A549 (cell line): ENCODE results near the gene SLC10A3. TPM values are rescaled to one million over a fixed set of nuclear protein-coding genes. Genes with fewer than 3 reads are reported as not detected.

Source experiments
- ATAC-seq, 2 experiments: fragments of 200-7000 bp in 1 of 2; fragments of >200 bp in 1 of 2; cut with Nextera tagmentation in 1 of 2; cut with Tn5 transposase in 1 of 2; 3 replicates each; pipeline versions ENCODE4 v1.8.0 to v1.9.1; 2018 to 2020; ENCODE audit warnings: mild to moderate bottlenecking in 1 of 2, moderate library complexity in 1 of 2
- CTCF ChIA-PET: fragments of 300-600 bp; sonication (Branson Sonifier 250); formaldehyde crosslinking; extraction: SDS; loops from one replicate; lab custom pipeline; 2021; ENCODE audit warnings: antibody characterized with exemption, inconsistent platforms; lab: Yijun Ruan, JAX
- POLR2A ChIA-PET: fragments of 350-600 bp; formaldehyde crosslinking; extraction: SDS; loops from one replicate; lab custom pipeline; 2021; ENCODE audit warnings: antibody characterized with exemption, inconsistent platforms; lab: Yijun Ruan, JAX
- DNase-seq, 2 experiments: peaks; one replicate each; pipeline versions ENCODE4 v3.0.0 to v3.0.0-alpha.2; 2011 to 2016; ENCODE audit warnings: low read depth in 1 of 2, low spot score in 1 of 2
- FAIRE-seq: peaks from 2 replicates; lab custom pipeline; 2011; peaks lifted over from hg19 to GRCh38; lab: Jason Lieb, UNC
- H3K27ac ChIP-seq, 2 experiments: fragments of >200 bp; sonication (Bioruptor Twin); formaldehyde crosslinking; 3 replicates each; pipeline ENCODE4 v1.5.1; 2016 to 2017
- H3K4me1 ChIP-seq: fragments of >200 bp; sonication (Bioruptor Twin); formaldehyde crosslinking; 3 replicates; pipeline ENCODE4 v1.6.1; 2016
- H3K4me2 ChIP-seq: fragments of >200 bp; sonication (Bioruptor Twin); formaldehyde crosslinking; 3 replicates; pipeline ENCODE4 v1.6.1; 2016
- H3K4me3 ChIP-seq: fragments of >200 bp; sonication (Bioruptor Twin); formaldehyde crosslinking; 3 replicates; pipeline ENCODE4 v1.5.1; 2016
- H3K9me3 ChIP-seq: fragments of >200 bp; sonication (Bioruptor Twin); formaldehyde crosslinking; 3 replicates; pipeline ENCODE4 v1.6.1; 2016
- CBX2 ChIP-seq: fragments of 200-600 bp; sonication (generic); IDR thresholded peaks from 2 replicates; pipeline ENCODE4 v1.6.1; 2016; ENCODE audit warnings: low read depth, mild to moderate bottlenecking, borderline replicate concordance
- CBX8 ChIP-seq: fragments of 200-600 bp; sonication (generic); IDR thresholded peaks from 2 replicates; pipeline ENCODE4 v1.6.1; 2016
- EHMT2 ChIP-seq: fragments of 200-600 bp; sonication (generic); IDR thresholded peaks from 2 replicates; pipeline ENCODE4 v1.6.1; 2016; ENCODE audit warnings: antibody characterized with exemption, low read depth, mild to moderate bottlenecking, moderate library complexity
- ELK1 ChIP-seq: fragments of 150-350 bp; IDR thresholded peaks from 2 replicates; pipeline ENCODE4 v1.6.1; 2014; ENCODE audit warnings: low read depth, mild to moderate bottlenecking, low read length
- FOSL2 ChIP-seq, 2 experiments: fragments of 450-650 bp in 1 of 2; fragments of >200 bp in 1 of 2; sonication (Bioruptor Twin) in 1 of 2; formaldehyde crosslinking; IDR thresholded peaks; 2 replicates each; pipeline versions ENCODE4 v1.5.0 to v1.6.1; 2016 to 2020; ENCODE audit warnings: mild to moderate bottlenecking in 1 of 2, moderate library complexity in 1 of 2
- GATA3 ChIP-seq: IDR thresholded peaks from 2 replicates; pipeline ENCODE4 v1.6.1; 2012; ENCODE audit warnings: borderline replicate concordance
- HDAC2 ChIP-seq: fragments of 200-600 bp; sonication (generic); IDR thresholded peaks from 2 replicates; pipeline ENCODE4 v1.6.1; 2016
- HMGXB4 ChIP-seq: fragments of 250-450 bp; sonication (Bioruptor Pico); IDR thresholded peaks from 2 replicates; pipeline ENCODE4 v1.5.0; 2021; ENCODE audit warnings: mild to moderate bottlenecking, moderate library complexity, borderline replicate concordance
- HOXB5 ChIP-seq: fragments of 250-450 bp; sonication (Bioruptor Pico); IDR thresholded peaks from 2 replicates; pipeline ENCODE4 v1.5.0; 2020; ENCODE audit warnings: mild to moderate bottlenecking, moderate library complexity
- MYC ChIP-seq: IDR thresholded peaks from 2 replicates; pipeline ENCODE4 v1.6.1; 2012; ENCODE audit warnings: mild to moderate bottlenecking, inconsistent platforms, low read length, improper control_type of control experiment, borderline replicate concordance
- PHF8 ChIP-seq: fragments of 200-600 bp; sonication (generic); IDR thresholded peaks from 2 replicates; pipeline ENCODE4 v1.6.1; 2016; ENCODE audit warnings: low read depth, mild to moderate bottlenecking, antibody characterized with exemption, moderate library complexity, borderline replicate concordance
- RCOR1 ChIP-seq: fragments of 150-350 bp; IDR thresholded peaks from 2 replicates; pipeline ENCODE4 v1.6.1; 2014; ENCODE audit warnings: antibody characterized with exemption, low read length, low read depth
- REST ChIP-seq: fragments of 200-600 bp; sonication (generic); IDR thresholded peaks from 2 replicates; pipeline ENCODE4 v1.6.1; 2016; ENCODE audit warnings: antibody characterized with exemption, mild to moderate bottlenecking, moderate library complexity
- USF2 ChIP-seq: fragments of 450-650 bp; IDR thresholded peaks from 2 replicates; pipeline ENCODE4 v1.6.1; 2014; ENCODE audit warnings: antibody characterized with exemption
- WGBS: methylation state at CpG from one replicate; pipeline ENCODE4 v1.1.6; 2017; ENCODE audit errors: missing lambda C conversion rate; 5-methylcytosine and 5-hydroxymethylcytosine counted together
- polyA plus RNA-seq, 4 experiments: library from polyadenylated mRNA; depleted of rRNA in 3 of 4; stranded (reverse); fragments of >200 nt; fragmentation: RNase III in 1 of 4; extraction: RNeasy Plus Mini Kit Qiagen cat#74134 plus additional on column Dnase treatment in 1 of 4; gene quantifications; 2 replicates in 3 of 4; 3 replicates in 1 of 4; pipeline ENCODE4 v1.2.3, GENCODE V29; 2011 to 2017

Gene SLC10A3
- polyA plus RNA-seq, 2 of the 4 experiments (the other 2 are of a cell fraction) = 9.0 to 21.7 TPM

GRCh38 chrX:154477891-154478477 is 12.4 kb downstream of the SLC10A3 start:
- Histone ChIP-seq H3K4me1 (peaks cover 5% of the 10 kb centered on the region; the same call in 1 of the 3 replicates), H3K9me3 (no peaks in the 10 kb centered on the region), H3K4me3 (peak overlapping the region; percentile 83), H3K27ac (peak overlapping the region; percentile 71 to 91), H3K4me2 (peak overlapping the region; percentile 97)
- DNase-seq = no peak
- TF ChIP-seq HDAC2 = no peak
- no peak for TF ChIP-seq FOSL2 (IDR thresholded peaks at IDR 0.05)
- TF ChIP-seq FOSL2 (CRISPR knock-in tag; IDR thresholded peaks at IDR 0.05) = no peak
- POLR2A ChIA-PET = interaction anchor here (0.5 to 1.3 kb wide), 3 partner anchors 12 to 761 kb away, joined by 3 to 8 read pairs (median 4); partner anchors contain the start of gene SLC10A3
- CTCF ChIA-PET = interaction anchor here (0.7 kb wide), 1 partner anchor 28 kb away, joined by 3 read pairs; no protein-coding TSS in a partner anchor
- no peak for ATAC-seq
- 83% methylated on average over 18 of the region's 24 CpGs for WGBS
- FAIRE-seq = no peak

GRCh38 chrX:154476821-154477220 is 13.6 kb downstream of the SLC10A3 start:
- no peak overlapping the region for H3K4me2 ChIP-seq
- WGBS = 91% methylated on average over 8 of the region's 8 CpGs
- H3K9me3 ChIP-seq = no peaks in the 10 kb centered on the region
- ATAC-seq (no peak), DNase-seq (no peak), FAIRE-seq (no peak)
- no peak overlapping the region for H3K4me3 ChIP-seq
- POLR2A ChIA-PET = interaction anchor here (1.2 kb wide), 1 partner anchor 18 kb away, joined by 3 read pairs; no protein-coding TSS in a partner anchor
- H3K27ac ChIP-seq = no peak overlapping the region
- H3K4me1 ChIP-seq = peaks cover 5% of the 10 kb centered on the region; the same call in 1 of the 3 replicates
- CTCF ChIA-PET = interaction anchor here (1.2 to 1.9 kb wide), 3 partner anchors 10 to 22 kb away, joined by 3 to 4 read pairs (median 3); partner anchors contain the start of gene SLC10A3
- TF ChIP-seq EHMT2 (no peak), ELK1 (no peak)

- H3K4me1 ChIP-seq = peaks cover 5% of the 10 kb centered on the region; the same call in 1 of the 3 replicates
- ATAC-seq = no peak
- no peak for DNase-seq
- FAIRE-seq = no peak
- CTCF ChIA-PET = no interaction called here
- 85% methylated on average over 7 of the region's 7 CpGs for WGBS
- TF ChIP-seq RCOR1 = no peak
- no peak for TF ChIP-seq MYC
- TF ChIP-seq USF2 = no peak
- TF ChIP-seq FOSL2 (IDR thresholded peaks at IDR 0.05) = no peak
- no peak for TF ChIP-seq FOSL2 (CRISPR knock-in tag; IDR thresholded peaks at IDR 0.05)
- TF ChIP-seq CBX2 = no peak
- no peak for TF ChIP-seq HDAC2
- TF ChIP-seq CBX8 = no peak
- no peaks in the 10 kb centered on the region for H3K9me3 ChIP-seq
- no peak overlapping the region for H3K27ac ChIP-seq
- H3K4me3 ChIP-seq = no peak overlapping the region
- POLR2A ChIA-PET = no interaction called here
- no peak overlapping the region for H3K4me2 ChIP-seq
Observed at GRCh38 chrX:154473683-154474082, 16.7 kb downstream of the SLC10A3 start.

- WGBS = 78% methylated on average over 21 of the region's 28 CpGs
- no peak for DNase-seq
- Histone ChIP-seq H3K9me3 (no peaks in the 10 kb centered on the region), H3K27ac (no peak overlapping the region), H3K4me3 (no peak overlapping the region), H3K4me2 (no peak overlapping the region), H3K4me1 (peaks cover 3% of the 10 kb centered on the region; the same call in 1 of the 3 replicates)
- FAIRE-seq = no peak
- POLR2A ChIA-PET = no interaction called here
- peak in 1 of 2 experiments; percentile 18; a peak in 2 of 6 replicates for ATAC-seq
- CTCF ChIA-PET = no interaction called here
- TF ChIP-seq PHF8 = no peak
- no peak for TF ChIP-seq FOSL2 (IDR thresholded peaks at IDR 0.05)
- no peak for TF ChIP-seq FOSL2 (CRISPR knock-in tag; IDR thresholded peaks at IDR 0.05)
- no peak for TF ChIP-seq HMGXB4 (CRISPR knock-in tag)
- TF ChIP-seq REST = no peak
- TF ChIP-seq CBX8 = no peak
- TF ChIP-seq HOXB5 (CRISPR knock-in tag) = no peak
- no peak for TF ChIP-seq GATA3
Observed at GRCh38 chrX:154472685-154473632, 17.5 kb downstream of the SLC10A3 start.
